PFSK-1 (cell line): Measurements from ENCODE around the gene RAVER2.

Experiments
- FOXP2 ChIP-seq: optimal IDR thresholded peaks from 2 replicates; pipeline ENCODE3; 2011; ENCODE audit warnings: borderline replicate concordance, control low read depth, inconsistent platforms; ENCODE audit not compliant: insufficient read depth; ENCODE audit errors: extremely low read length, extremely low read depth
- POLR2AphosphoS5 ChIP-seq: IDR thresholded peaks from 2 replicates; pipeline ENCODE4 v1.6.1; 2012; ENCODE audit warnings: low read depth, mild to moderate bottlenecking, control low read depth, low read length, moderate library complexity
- REST ChIP-seq, 2 experiments: IDR thresholded peaks; 2 replicates each; pipeline versions ENCODE4 v1.6.1 to v1.8.0; 2011 to 2012; ENCODE audit warnings: low read depth in 2 of 2, low read length in 2 of 2, control low read depth in 1 of 2, inconsistent platforms in 1 of 2, mild to moderate bottlenecking in 1 of 2, moderate library complexity in 1 of 2; ENCODE audit not compliant: insufficient read depth in 1 of 2
- SIN3A ChIP-seq: IDR thresholded peaks from 2 replicates; pipeline ENCODE4 v1.6.1; 2012; ENCODE audit warnings: mild to moderate bottlenecking, low read length, moderate library complexity, borderline replicate concordance; ENCODE audit not compliant: insufficient read depth
- TAF1 ChIP-seq: IDR thresholded peaks from 2 replicates; pipeline ENCODE4 v1.6.1; 2012; ENCODE audit warnings: low read length, control low read depth, borderline replicate concordance; ENCODE audit not compliant: insufficient read depth

DNA sequence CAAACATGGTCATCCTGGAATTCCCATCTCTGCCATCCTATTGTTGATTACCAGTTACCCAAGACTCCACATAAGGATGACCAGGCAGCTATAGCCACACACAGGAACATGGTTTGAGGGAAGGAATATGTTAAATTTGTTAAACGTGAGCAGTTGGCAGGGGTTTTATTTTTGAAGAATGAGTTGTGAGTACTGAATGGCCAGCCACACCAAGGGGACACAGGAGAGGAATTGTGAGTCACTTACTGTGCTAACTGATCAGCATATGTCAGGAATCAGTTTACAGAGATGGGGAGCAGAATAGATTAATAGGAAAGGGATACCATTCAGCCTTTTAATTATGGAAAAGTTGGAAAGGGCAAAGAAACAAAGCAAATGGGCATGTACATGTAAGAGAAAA is 39.3 kb upstream of the RAVER2 start:
- TF ChIP-seq POLR2AphosphoS5 = no peak
- TF ChIP-seq TAF1 = no peak
- no peak for TF ChIP-seq SIN3A
- no peak for TF ChIP-seq FOXP2
- TF ChIP-seq REST (IDR thresholded peaks at IDR 0.05; ENCODE audit: insufficient read depth in 1 of 2, low read depth in 2 of 2, low read length in 2 of 2) = no peak
